GM11168 (cell line): ENCODE results near the gene VPS37C.

Experiments
- in situ Hi-C: fragments of 300-500 bp; cut with MboI; formaldehyde crosslinking; loops from one replicate; pipeline ENCODE4 v1.12.0; 2022; ENCODE audit warnings: low sequenced_read_pairs; ENCODE audit not compliant: unreplicated experiment

VPS37C gene

DNA sequence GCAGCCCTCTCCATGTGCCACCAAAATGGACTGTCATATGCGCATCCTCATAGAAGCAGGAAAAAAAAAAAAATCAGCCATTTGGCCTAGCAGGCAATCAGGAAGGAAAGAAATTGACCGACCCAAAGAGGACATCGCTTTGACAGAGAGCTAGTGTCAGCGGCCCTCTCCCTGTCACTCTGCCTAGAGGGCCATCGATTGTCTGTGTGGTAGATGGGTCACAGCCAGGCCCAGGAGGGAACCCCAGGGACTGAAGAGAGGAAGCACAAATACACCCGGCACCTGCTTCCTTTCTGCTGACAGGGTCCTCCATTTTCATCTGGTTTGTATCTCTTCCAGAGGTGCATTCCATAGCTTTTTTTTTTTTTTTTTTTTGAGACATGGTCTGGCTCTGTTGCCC lies 21.8 kb downstream of the VPS37C start:
- in situ Hi-C loops, result no loop called here

DNA sequence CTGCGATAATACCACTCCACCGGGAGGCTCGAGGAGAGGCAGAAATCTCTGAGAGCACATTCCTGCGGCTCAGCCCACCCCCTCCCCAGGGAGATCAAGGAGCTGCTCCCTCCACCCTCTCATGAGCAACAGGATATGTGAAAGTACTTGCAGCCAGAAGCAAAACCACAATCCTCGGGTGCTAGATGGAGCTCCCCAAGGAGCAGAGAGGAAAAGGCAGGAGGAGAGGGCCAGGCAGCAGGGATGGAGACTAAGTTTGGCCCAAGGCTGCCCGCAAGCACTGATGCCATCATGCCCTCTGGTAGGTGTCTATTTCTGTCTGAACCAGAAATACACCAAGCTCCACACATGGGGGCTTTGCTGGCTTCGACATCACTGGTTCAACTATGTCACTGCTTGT lies 22.3 kb downstream of the VPS37C start:
- in situ Hi-C loops, result no loop called here

GRCh38 chr11:61134801-61135257 lies 26.4 kb downstream of the VPS37C start:
- in situ Hi-C loops, result no loop called here

DNA sequence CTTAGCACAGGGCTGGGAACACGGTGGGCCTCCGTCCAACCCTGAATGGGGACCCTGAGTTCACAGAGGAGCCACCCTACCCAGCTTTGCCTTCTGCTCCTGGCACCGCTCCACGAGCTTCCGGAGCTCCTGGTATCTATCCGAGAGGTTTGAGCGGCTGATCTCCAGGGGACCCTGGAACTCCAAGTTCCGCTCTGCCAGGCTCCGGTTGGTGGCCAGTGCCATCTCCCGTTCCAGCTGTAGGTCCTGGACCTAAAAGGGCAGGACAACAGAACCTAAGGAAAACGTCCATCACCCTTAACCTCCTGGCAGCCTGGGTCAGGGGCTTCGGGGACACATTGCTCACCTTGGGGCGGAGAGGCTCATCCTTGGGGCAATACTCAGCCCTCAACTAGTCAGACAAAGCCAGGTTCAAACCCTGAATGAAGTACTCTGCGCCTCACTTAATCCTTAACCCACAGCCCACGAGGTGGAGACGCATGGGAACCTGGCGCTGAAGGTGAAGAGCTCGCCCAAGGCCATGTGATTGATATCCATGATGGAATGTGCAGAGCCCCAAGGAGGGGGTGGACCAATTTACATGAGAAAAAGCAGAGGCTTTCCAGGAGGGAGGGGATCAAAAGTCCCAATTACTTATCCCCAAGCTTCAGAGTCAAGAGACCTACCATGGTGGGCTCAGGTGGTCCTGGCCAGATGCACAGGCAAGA lies 27.1 kb downstream of the VPS37C start:
- in situ Hi-C loops, result no loop called here

DNA sequence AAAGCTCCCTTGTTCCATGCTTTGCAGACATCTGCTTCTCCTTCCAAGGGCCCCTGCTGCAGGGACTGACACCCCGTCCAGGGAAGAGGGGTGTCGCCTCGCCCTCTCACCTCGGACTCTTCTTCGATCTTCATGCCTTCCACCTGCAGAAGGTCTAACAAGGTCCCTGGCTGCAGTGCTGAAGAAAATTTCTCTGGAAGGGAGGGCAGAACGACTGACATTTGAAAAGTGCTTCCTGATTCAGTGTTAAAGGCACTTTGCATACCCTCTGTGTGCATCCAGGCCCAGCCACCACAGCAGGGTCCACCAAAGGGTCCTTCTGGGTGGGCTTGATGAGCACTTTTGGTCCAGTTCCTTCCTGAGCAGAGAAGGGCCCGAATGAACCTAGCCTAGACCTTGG lies 28.1 kb downstream of the VPS37C start:
- in situ Hi-C loops, result no loop called here

DNA sequence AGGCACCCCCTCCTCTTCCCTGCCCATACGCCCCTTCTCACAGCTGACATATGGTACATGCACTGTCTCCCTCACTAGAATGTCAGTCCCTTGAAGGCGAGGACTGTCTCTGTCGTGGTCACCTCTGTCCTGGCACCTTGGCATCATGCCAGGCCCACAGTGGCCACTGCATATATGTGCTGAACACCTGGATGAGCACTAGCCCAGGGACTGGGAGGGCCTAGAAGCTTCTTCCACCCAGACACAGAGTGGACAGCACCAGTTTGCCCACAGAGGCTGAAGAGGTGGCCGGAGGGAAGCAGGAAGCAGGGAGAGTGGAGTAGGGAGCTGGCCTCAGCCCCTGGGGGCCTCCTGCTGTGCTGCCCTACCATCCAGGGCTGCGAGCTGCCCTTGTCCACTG lies 28.6 kb downstream of the VPS37C start:
- in situ Hi-C loops, result no loop called here

- in situ Hi-C loops, result no loop called here
These were observed 29.1 kb downstream of the VPS37C start for GRCh38 chr11:61131998-61132555.

- in situ Hi-C loops, result no loop called here
These were observed 29.6 kb downstream of the VPS37C start for GRCh38 chr11:61131586-61131985.

DNA sequence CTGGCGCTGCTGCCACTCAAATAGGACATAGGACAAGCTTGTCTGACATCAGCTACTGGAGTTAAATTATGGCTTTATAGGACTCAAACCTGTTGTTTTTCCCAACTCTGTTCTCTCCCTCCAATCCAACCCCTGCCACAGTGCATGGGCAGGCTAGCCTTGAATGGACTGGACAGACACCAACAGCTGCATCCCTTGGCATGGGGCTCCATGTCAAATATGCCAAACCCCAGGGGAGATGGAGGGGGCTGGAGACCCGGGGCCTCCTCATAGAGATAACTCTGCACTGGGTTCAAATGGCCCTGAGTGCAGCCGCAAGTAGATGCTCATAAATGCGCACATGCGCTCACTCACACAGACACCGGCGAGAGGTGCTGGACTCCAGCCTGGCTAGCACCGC lies 30.0 kb downstream of the VPS37C start:
- in situ Hi-C loops, result no loop called here

GRCh38 chr11:61129639-61130523 lies 31.3 kb downstream of the VPS37C start:
- in situ Hi-C loops, result loop anchor here (5.0 kb wide), 1 partner anchor 163 kb away; no protein-coding TSS in a partner anchor

- in situ Hi-C loops, result loop anchor here (5.0 kb wide), 1 partner anchor 162 kb away; no protein-coding TSS in a partner anchor
These were observed 32.1 kb downstream of the VPS37C start for GRCh38 chr11:61128947-61129638.

DNA sequence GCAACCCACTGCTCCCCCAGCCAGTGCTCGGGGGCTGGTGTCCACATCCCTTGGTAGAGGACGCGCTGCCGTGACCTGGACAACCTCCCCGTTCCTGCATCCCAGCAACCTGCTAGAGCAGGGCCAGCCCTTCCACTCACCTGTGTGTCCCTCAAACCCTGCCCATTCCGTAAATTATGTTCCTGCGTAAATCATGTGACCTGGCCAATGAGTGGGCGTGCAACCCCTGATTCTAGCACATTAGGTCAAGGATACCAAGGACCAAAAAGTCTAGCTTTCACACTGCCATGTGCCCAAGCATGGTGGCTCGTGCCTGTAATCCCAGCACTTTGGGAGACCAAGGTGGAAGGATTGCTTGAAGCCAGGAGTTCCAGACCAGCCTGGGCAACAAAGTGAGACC lies 33.2 kb downstream of the VPS37C start:
- in situ Hi-C loops, result loop anchor here (5.0 kb wide), 1 partner anchor 161 kb away; no protein-coding TSS in a partner anchor

DNA sequence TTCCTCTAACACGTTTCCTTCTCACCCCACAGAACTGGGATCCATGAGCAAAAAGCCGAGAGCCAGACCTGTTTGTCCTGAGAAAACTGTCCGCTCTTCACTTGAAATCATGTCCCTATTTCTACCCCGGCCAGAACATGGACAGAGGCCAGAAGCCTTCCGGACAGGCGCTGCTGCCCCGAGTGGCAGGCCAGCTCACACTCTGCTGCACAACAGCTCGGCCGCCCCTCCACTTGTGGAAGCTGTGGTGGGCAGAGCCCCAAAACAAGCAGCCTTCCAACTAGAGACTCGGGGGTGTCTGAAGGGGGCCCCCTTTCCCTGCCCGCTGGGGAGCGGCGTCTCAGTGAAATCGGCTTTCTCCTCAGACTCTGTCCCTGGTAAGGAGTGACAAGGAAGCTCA lies 35.0 kb downstream of the VPS37C start:
- in situ Hi-C loops, result loop anchor here (5.0 kb wide), 1 partner anchor 159 kb away; no protein-coding TSS in a partner anchor

DNA sequence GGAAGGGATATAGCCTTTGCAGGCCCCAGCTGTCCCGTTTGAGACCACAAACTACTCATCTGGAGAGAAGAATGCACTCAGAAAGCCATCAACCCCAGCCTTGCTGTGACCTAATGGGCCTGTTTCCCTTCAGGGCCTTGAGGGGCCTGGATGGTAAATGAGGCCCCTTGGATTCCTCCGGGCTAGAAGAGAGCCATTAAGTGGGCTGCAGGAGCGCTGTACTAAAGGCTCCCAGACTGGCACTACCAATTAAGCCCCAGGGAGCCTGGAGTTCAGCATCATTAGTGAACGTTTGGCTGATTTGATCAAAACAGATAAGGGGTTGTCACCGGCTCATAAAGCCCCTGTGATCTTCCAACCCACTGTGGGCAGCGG lies 35.9 kb downstream of the VPS37C start:
- in situ Hi-C loops, result loop anchor here (5.0 kb wide), 1 partner anchor 158 kb away; no protein-coding TSS in a partner anchor

DNA sequence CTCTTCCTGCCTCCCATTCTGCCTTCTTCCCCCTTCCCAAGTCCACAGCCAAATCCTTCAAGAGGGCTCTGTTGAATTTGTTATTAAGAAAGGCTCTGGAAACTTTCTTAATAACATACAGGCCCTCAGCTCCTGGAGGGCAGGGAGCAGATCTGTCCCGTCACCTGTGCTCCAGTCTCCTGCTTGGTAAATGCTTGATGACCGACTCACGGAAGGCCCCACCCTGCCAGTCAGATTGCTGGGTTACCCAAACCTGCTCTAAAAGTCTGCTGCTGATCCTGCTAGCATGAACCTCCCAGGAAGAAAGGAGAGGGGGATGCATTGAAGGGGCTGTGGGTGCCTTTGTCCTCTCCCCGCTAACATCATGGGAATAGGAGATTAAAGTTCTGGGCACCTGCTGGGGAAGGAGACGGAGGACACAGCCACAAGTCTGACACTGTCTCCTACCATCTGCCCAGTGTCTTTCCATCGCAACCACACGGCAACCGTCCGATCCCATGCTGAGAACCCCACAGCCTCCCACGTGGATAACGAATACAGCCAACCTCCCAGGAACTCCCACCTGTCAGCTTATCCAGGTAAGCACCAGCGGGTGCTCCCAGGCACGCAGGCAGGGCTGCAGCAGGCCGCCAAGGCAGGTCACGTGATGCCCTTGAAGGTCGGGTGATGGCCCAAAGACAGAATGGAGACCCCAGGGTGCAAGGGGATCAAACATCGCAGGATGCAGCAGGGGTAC lies 36.5 kb downstream of the VPS37C start:
- in situ Hi-C loops, result loop anchor here (5.0 kb wide), 1 partner anchor 157 kb away; no protein-coding TSS in a partner anchor

GRCh38 chr11:61123775-61124571 lies 37.3 kb downstream of the VPS37C start:
- in situ Hi-C loops, result no loop called here

DNA sequence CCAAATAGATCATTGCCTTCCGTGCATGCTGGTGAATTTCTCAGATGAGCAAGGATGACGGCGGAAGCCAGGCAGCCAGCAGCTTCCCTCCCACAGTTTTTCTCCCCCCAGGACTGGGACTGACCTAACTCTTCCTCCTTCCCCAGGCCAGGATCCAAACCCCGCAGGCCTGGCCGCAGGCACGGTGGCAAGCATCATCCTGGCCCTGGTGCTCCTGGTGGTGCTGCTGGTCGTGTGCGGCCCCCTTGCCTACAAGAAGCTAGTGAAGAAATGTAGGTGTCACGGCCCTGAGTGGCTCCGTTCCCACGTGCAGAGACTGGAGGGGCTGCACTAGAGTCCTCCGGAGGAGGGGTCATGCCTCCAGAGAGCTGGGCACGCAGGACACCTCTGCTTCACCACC lies 38.5 kb downstream of the VPS37C start:
- in situ Hi-C loops, result no loop called here

GRCh38 chr11:61121917-61122316 lies 39.3 kb downstream of the VPS37C start:
- in situ Hi-C loops, result no loop called here
